Lung microvascular endothelial cell (primary cell): ENCODE measurements around the gene EZR. TPM values are rescaled to one million over a fixed set of nuclear protein-coding genes. Genes with fewer than 3 reads are reported as not detected.

Experiments
- DNase-seq, 2 donors: peaks; one replicate each; pipeline versions ENCODE4 v3.0.0 to v3.0.0-alpha.2; 2010; ENCODE audit warnings: low read depth in 2 of 2
- total RNA-seq: library from RNA; depleted of rRNA; stranded (reverse); fragments of >200 nt; gene quantifications from 2 replicates; pipeline ENCODE4 v1.2.1, GENCODE V29; 2014

The EZR gene
- total RNA-seq, 1 donor from 2014 or later: 50.8 TPM

DNA sequence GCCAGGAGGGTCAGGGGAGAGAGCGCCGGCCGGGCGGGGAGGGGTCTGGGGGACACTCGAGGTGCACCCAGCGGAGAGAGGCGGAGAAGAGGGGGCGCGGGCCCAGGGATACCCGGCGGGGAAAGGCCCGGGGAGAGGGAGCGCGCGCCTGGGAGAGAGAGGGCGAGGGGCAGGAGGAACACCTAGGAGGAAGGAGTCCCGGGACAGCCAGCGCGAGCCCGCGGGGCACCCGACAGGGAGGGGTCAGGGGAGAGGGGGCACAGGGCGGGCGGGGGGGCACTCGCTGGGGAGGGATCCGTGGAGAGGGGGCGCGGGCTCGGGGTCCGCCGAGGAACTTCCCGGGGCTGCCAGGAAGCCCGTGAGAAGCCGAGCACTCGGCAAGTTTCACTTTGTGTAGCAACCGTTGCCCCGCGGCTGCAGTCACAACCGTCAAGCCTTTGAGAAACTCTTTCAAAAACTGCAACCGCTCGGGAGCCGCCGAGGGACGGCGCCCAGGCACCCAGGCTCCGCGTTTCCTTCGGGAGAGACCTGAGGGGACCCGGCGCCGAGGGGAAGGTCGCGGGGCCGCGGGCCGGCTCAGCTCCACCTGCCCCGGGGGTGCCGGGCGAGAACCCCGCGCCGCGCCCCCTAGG, 471 bp downstream of the EZR start:
- DNase-seq: peak; percentile 68 to 73

DNA sequence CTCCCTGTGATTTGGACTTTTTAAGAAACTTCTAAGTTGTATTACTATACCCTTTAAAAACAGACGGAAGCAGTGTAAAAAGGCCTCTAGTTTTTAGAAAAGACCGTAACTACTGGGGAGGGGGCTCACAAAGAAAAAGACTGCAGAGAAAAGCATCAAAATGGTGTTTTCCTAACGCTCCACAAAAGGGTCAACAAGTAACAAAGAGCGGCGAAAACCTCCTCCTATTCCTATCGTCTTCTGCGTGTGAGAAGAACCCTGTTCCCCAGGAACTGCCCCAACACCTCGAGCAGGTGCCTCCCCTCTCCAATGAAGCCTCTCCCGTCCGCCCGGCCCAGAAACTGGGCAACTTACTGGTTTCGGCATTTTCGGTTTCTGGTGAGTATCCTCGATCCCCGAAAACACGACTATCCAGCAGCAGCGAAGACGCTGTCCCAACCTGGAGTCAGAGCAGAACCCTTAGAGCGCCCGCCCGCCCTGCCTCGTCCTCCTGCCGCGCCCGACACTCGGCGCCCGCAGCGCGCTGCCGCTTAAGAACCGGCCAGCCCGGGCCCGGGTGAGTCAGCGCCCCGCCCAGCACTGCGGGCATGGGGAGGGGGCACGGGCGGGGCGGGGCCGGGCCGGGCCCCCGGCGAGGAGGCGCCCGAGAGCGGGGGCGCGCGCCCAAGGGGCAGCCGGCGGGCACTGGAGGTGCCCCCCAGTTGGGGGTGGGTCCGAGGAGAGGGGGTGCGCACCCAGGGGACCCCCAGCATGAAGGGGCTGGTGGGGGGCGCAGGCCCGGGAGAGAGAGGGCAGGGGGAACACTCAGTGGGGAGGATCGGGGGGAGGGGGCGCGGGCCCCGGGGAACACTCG, 1.2 kb downstream of the EZR start:
- peak; percentile 81 to 85 for DNase-seq

DNA sequence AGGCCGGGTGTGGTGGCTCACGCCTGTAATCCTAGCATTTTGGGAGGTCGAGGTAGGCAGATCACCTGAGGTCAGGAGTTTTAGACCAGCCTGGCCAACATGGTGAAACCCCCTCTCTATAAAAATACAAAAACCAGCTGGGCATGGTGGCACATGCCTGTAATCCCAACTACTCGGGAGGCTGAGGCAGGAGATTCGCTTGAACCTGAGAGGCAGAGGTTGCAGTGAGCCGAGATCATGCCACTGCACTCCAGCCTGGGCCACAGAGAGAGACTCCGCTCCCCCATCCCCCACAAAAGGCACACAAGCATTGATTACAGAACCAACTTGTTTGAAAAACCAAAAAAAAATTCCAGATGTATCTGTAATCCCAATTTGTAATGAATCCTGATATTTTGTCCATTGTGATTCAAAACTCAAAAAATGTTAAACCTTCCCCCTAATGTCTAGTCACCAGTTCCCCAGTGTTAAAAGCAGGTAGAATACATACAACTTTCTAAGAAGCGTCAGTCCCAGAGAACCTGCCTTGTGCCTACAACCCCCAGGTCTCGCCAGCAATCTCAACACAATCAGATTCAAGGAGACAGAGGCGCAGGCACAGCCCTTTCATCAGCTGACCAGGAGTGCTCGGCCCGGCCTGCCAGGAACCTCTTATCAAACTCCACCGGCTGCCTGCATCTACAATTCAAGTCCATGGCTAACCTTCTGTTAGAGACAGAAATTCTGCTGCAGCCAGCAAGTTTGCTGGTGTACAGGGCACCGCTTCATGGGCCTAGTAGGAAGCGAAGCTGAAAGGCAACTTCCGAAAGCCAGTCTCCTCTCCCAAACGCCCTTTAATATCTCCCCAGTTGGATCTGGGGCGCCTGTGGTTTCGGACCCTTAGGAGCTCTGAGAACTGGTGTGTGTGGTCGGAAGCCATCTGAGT, 2.1 kb downstream of the EZR start:
- DNase-seq: peak; percentile 59 to 61

DNA sequence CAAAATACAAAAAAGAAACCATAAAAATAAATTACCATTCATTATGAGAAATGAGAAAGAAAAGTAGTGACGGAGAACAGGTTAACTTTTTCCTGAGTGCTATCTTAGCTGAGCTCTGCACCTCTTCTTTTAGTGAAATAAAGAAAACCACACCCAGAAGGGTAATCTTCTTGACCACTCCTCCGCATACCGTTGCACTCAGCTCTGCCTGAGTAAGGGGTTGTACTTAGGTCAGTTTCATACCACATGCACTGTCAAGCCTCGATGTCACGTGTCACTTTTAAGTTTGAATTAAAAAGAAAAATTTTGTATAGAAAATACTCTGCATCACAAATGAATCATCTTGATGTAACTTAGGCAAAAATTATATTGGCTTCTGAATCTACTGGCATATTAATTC, 2.8 kb downstream of the EZR start:
- DNase-seq: no peak

DNA sequence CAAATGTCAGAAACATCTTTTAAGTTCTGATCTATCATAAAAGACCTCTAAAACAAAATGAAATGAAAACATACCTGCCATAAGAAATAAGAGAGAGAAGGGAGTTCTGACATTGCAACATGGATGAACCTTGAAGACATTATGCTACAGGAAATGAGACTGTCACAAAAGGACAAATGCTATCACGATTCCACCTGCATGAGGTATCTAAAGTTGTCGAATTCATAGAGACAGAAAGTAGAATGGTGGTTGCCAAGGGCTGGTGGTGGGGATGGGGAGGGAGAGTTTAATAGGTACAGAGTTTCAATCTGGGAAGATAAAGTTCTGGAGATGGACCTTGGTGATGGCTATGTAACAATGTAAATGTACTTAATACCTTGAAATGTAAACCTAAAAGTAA, 3.3 kb downstream of the EZR start:
- DNase-seq: no peak

DNA sequence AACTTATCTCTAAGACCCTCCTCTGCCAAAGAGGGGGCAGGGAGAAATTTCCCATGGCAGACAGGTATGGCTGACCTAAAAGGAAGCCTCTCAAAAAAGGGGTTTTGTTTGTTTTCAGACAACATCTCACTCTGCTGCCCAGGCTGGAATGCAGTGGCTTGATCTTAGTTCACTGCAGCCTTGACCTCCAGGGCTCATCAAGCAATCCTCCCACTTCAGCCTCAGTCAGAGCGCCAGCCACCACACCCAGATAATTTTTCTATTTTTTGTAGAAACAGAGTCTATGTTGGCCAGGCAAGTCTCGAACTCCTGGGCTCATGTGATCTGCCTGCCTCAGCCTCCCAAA, 3.8 kb downstream of the EZR start:
- DNase-seq: no peak

DNA sequence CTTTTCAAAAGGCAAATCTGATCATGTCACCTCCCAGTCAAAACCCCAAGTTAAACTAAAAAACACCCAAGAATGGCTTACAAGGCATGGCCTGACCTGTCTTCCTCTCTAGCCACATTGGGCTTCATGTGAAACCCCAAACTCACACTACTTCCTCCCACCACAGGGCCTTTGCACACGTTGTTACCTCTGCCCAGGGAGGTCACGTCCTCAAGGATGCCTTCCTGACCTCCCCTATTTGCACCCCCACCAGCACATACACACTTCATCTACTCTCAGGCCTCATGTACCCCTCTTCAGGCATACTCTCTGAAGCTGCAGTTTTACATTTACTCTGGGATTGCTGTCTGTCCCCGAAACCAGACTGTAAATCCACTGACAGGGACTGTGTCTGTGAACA, 6.1 kb downstream of the EZR start:
- DNase-seq: no peak

DNA sequence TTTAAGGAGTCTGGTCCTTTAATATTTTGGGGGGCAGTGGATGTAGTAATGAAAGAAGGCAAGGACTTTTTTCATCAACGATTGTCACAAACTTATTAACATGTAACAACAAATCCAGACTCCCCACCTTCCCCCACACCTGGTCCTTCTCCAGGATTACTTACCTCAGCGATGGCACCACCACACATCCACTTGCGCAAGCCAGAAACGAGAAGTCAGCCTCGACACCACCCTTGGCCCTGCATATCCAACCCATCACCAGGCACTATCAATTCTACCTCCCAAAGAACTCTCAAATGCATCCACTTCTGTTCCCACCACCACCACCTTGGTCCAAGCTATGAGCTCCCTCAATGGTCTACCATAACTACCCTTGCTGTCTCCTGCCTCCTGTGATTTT, 6.6 kb downstream of the EZR start:
- no peak for DNase-seq

DNA sequence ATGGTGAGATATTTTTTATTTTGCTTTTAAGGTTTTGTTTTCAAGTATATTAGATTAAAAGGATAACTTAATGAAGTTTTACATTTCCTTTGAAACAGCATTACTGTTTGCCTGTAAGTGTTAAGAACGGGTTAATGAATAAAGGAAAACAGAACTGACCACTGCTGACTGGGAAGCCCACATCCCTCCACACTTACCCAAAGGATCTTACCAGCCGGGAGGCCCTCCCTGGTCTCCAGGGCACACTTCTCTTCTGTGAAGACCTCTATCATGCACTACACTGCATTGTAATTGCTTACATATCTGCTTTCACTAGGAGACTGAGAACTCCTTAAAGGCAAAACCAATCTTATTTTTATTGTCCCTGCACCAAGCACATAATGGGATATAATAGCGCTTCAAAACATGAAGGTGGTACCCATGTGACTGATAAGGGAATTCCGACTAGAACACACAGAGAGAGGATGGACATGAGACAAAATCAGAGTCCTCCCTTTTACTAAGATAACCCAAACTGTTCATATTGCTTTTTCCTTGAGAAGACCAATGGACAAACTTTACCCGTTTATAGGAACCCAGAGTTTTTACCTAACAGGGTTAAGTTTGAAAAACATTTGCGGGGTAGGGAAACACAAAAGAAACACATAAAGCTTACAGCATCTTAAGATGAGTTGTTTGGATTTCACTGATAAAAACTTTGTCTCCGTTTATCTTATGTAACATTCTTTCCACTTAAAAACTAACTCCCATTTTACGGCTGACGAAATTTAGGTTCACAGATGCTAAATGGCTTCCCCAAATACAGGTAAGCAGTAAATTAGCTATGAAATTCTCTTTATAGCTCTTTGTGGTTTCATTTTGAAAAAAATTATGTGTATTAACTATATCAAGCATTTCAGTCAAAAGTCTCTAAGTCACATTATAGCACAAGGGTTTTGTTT, 8.7 kb downstream of the EZR start:
- DNase-seq: no peak

DNA sequence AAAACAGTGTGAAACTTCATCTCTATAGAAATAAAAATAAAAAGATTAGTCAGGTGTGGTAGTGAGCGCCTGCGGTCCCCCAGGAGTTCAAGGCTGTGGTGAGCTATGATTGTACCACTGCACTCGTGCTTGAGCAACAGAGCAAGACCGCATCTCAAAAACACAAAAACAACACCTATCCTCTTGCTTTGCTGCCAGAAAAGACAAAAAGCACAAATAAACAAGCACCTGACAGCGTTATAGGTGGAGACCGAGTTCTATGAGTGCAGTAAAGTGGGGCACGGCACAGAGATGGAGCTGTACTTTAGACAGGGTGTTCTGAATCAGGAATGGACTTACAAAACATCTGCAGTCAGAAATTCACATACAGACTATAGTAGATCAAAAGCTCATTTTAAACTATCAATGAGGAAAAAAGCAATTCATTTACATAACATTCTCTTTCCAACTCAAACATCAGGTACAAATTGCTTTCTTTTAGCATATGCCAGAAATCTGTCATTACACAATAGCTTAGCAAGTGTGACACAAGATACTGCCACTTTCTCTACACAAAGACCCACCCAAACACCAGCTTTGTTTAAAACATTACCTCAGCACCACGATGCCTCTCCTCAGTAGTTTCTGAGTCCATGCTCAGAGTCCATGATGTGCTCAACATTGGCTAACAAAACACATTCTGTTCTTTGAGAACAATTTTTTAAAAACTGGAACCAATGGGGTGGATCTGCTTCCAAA, 10.1 kb downstream of the EZR start:
- DNase-seq: no peak

DNA sequence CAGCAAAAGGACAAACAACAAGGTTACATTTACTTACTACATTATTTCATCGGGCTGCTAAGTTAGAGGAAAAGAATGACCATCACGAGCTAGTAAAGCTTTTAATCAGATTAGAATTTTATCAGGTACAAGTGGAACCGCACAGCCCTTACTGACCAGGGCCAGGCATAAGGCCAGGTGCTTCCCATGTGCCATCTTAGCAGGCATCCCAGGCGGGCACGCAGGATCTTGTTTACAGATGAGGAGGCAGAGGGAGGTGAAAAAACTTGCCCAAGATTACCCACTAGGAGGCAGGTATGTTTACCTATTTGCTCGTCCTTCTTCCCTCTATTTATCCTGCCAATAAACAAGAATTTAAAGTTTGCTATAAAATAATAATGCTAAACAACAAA, 10.7 kb downstream of the EZR start:
- DNase-seq: no peak

DNA sequence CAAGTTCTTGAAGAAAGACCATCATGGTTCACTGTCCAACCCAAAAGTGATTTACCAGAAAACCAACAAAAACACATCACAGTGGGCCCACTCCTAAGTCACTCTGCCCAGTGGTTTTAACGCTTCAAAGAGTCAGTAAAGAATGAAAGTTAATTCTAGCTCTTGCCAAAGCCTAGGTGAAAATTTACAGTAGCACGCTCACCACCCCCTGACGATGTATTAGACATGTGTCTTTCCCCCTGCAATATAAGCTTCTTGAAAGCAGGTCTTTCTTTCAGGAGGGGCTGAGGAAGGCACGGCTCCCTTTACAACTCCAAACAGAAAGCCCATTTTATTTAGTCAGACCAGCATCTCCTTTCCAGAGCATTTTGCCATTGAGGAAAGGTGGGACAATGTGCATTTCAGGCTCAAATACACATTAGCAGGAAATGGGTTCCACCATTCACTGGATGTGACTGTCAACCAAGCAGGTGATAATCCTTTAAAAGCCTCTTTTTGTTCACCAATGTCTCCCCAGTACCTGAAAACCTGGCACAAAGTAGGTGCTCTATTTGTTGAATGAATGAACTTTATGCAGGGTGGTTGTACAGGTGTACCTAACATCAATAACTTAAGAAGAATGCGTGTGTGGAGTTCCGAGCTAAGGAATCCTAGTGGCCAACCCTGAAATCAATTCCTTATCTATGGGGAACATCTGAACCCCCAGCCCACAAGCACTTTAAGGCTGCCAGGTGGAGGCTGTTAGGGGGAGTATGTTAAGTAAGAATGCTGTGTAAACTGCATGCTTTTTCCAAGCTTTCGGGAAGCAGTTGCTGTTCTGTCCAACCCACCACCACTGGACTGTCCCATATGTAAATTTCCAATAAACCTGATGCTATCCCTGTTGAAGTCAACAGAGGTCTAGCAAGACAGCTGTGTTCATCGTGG, 11.4 kb downstream of the EZR start:
- DNase-seq: no peak

DNA sequence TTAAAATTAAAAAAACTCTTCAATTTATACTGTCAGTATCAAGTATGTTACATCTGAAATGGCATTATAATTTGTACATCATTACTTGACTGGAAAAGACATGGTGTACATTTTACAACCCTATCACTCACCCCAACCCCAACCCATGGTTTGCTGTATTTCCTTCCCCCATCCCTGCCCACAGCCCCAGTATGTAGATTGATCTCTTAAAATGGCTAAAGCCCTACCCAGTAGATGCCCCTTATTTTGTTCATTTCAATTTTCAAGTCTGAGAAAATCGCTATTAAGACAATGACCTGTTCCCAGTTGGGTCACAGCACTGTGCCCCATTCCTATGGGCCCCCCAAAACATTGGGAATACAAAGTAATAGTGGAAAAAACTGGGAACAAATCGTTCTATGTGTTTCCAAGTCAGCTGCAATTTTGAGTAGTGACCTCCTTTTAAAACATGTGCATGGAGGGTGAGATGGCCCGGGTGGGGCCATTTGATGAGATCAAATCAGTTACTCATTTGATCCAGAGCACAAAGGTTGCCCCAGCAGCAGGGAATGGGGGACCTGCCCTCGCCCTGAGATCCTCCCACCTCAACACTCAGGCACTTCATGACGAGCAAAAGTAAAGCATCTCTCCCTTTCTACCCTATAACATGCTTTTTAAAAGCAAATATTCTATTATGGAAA, 13.3 kb downstream of the EZR start:
- DNase-seq: no peak

DNA sequence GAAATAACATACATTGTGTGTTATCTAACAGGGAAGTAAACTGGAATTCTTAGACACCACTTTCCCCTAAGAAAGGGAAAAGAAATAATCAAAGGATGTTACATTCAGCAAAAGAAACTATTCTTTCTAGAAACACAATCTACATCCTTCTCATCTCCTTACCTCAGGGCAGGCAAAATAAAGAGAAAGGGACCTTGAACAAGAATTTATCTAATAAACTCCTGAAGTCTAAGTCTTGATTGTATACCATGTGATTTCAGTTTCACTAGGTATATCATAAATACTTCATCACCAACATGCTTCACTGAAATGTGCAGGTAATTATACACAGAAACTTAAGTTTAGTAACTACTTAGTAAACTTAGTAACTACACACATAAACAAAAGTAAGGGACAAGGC, 15.0 kb downstream of the EZR start:
- no peak for DNase-seq

DNA sequence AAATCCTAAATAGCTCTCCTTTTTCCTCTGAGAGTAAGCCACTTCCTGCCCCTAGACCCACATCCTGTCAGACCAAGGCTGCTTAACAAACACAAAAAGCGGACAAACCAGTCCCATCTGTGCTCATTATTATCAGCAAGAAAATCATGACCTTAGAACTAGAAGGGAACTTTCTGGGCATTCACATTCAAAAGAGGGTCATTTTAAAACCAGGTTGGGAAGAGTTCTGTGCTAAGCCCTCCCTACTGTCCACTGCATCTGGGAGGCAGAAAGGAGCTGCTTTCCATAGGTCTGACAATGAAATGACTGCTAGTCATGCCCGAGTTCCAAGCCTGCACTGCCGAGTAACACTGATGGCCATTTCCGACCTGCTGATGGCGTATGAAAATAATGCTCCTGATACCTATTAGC, 15.4 kb downstream of the EZR start:
- DNase-seq: peak; percentile 50 to 62

DNA sequence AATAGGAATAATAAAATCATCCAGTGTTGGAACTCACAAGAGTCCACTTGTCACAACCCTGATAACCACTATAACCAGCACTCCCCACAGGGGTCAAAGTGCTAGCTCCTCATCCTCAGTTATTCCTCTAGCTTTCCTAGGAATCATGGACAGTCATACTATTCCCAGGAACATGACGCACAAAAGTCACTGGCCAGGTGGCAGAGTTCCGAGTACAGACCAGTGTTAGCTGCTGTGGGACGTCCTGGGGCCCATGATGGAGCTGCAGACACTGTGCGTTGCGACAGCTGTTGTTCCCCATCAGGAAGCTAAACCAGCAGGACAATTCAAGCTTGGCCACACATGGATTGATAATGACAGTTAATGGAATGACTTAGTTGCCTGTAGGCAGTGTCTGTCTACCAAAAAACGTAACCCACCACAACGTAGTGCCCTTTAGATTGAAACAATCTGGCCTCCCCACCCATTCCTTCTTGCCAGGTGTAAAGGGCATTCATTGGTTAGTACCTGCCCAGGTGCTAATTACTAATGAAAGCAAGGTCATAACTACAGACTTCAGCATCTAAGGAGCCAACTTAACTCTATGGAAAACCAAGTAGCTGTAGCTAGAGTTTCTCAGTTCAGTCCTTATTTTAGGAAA, 17.4 kb downstream of the EZR start:
- DNase-seq: no peak

DNA sequence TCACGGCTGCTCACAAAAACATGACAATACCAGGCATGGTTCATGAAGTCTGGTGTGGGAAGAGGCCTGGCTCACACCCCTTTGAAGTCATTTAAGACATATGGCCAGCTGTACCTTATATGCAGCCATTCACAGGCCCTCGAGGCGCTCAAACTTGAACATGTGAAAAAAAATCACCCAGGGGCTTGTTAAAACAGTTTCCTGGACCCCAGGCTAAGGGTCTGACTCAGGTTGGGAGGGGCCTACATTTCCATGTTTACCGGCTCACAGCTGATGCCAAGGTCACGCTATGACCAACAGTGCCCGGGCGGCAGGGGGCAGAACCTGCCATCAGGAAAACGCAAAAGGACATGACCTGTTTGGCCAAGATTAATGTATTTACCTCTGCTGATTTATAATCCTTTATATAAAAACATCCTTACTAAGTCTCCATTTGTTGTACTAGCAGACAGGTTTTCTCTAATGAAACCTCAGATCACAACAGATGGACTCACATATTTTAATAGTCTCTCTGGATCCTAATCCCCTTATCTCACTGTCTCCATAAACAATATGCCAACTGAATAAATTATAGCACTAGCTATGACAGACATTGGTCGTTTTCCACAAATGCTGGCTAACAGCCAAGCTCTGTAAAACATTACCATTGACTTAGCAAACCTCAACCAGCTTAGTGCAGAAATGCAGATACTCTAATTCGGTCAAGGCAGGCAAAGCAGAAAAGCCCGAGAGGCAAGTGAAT, 19.9 kb downstream of the EZR start:
- DNase-seq: peak; percentile 70 to 88

DNA sequence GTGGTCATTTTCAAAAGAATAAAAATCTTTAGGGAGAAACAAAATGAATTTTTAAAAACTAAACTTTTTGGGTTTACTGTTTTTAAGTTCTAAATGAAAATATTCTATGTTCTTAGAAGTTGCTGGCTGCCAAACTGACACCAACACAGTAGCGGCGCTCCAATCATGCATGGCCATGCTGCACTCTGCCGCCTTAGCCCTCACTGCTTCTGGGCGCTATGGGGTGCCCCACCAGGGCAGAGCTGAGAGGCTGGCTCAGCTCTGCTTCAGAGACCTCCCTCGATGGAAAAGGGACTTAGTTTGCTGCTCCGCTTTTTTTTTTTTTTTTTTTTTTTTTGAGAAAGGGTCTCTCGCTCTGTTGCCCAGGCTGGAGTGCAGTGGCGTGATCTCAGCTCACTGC, 20.9 kb downstream of the EZR start:
- DNase-seq: no peak
